OCI-LY1 (cell line): ENCODE data around the gene BACE2.

Experiments
- H2AFZ ChIP-seq: fragments of 200-600 bp; sonication (generic), shearing (Covaris generic); 2 replicates; pipeline ENCODE4 v1.6.0; 2014; ENCODE audit warnings: antibody characterized with exemption, mild to moderate bottlenecking, low read length
- H3F3A ChIP-seq: fragments of 200-600 bp; sonication (generic), shearing (Covaris generic); 2 replicates; pipeline ENCODE4 v1.6.0; 2014; ENCODE audit warnings: mild to moderate bottlenecking, antibody characterized with exemption, low read length, moderate library complexity; ENCODE audit not compliant: insufficient read depth
- H3K27ac ChIP-seq: fragments of 200-600 bp; sonication (generic); 2 replicates; pipeline ENCODE4 v1.5.1; 2014; ENCODE audit warnings: low read length, mixed run types, mild to moderate bottlenecking, low read depth; ENCODE audit not compliant: poor library complexity, severe bottlenecking
- H3K27me3 ChIP-seq: fragments of 200-600 bp; sonication (generic); 2 replicates; pipeline ENCODE4 v1.6.0; 2014; ENCODE audit warnings: antibody characterized with exemption, mild to moderate bottlenecking, low read length, moderate library complexity; ENCODE audit not compliant: insufficient read depth
- H3K36me3 ChIP-seq: fragments of 200-600 bp; sonication (generic); 2 replicates; pipeline ENCODE4 v1.6.1; 2014; ENCODE audit warnings: mild to moderate bottlenecking, antibody characterized with exemption, low read length, moderate library complexity, mixed read lengths; ENCODE audit not compliant: insufficient read depth
- H3K4me1 ChIP-seq: fragments of 200-600 bp; sonication (generic); 2 replicates; pipeline ENCODE4 v1.5.1; 2014; ENCODE audit warnings: mild to moderate bottlenecking, low read length, moderate library complexity; ENCODE audit not compliant: insufficient read depth, severe bottlenecking
- H3K4me2 ChIP-seq: fragments of 200-600 bp; sonication (generic), shearing (Covaris generic); 2 replicates; pipeline ENCODE4 v1.6.1; 2014; ENCODE audit warnings: low read length
- H3K4me3 ChIP-seq: fragments of 200-600 bp; sonication (generic); 2 replicates; pipeline ENCODE4 v1.5.1; 2014; ENCODE audit warnings: low read length, low read depth, mild to moderate bottlenecking, mixed read lengths; ENCODE audit not compliant: poor library complexity, severe bottlenecking
- H3K79me2 ChIP-seq: fragments of 200-600 bp; shearing (Covaris generic); 2 replicates; pipeline ENCODE4 v1.6.1; 2016; ENCODE audit warnings: mixed run types, low read length, mixed read lengths; ENCODE audit not compliant: insufficient read depth
- H3K9ac ChIP-seq: fragments of 200-600 bp; sonication (generic), shearing (Covaris generic); 2 replicates; pipeline ENCODE4 v1.6.1; 2014; ENCODE audit warnings: mild to moderate bottlenecking, low read length, mixed read lengths
- H3K9me2 ChIP-seq: fragments of 200-600 bp; sonication (generic), shearing (Covaris generic); 2 replicates; pipeline ENCODE4 v1.6.1; 2014; ENCODE audit warnings: low read depth, mild to moderate bottlenecking, low read length, mixed read lengths
- H3K9me3 ChIP-seq: fragments of 200-600 bp; shearing (Covaris generic); 2 replicates; pipeline ENCODE4 v1.6.1; 2014; ENCODE audit warnings: low read length, mixed read lengths
- H4K20me1 ChIP-seq: fragments of 200-600 bp; sonication (generic), shearing (Covaris generic); 2 replicates; pipeline ENCODE4 v1.6.0; 2016; ENCODE audit warnings: mild to moderate bottlenecking, low read length; ENCODE audit not compliant: insufficient read depth
- CTCF ChIP-seq: fragments of 200-600 bp; sonication (generic), shearing (Covaris generic); IDR thresholded peaks from 2 replicates; pipeline ENCODE4 v1.5.1; 2017; ENCODE audit warnings: mild to moderate bottlenecking, antibody characterized with exemption, low read length, moderate library complexity, mixed read lengths
- EZH2 ChIP-seq: fragments of 200-600 bp; sonication (generic), shearing (Covaris generic); IDR thresholded peaks from 2 replicates; pipeline ENCODE4 v1.8.0; 2017; ENCODE audit warnings: borderline replicate concordance, mixed run types, mild to moderate bottlenecking, antibody characterized with exemption, low read length, moderate library complexity, mixed read lengths

The BACE2 gene

GRCh38 chr21:41294548-41295231, 126.7 kb downstream of the BACE2 start:
- no peaks in the 10 kb centered on the region for H3K27me3 ChIP-seq
- H3K36me3 ChIP-seq = no peaks in the 10 kb centered on the region; the same call in 1 of the 2 replicates
- TF ChIP-seq EZH2 = no peak
- no peak for TF ChIP-seq CTCF

GRCh38 chr21:41295721-41296254, 127.8 kb downstream of the BACE2 start:
- H3K9ac ChIP-seq = no peak overlapping the region
- no peaks in the 10 kb centered on the region for H3K79me2 ChIP-seq
- H4K20me1 ChIP-seq = no peaks in the 10 kb centered on the region
- no peaks in the 10 kb centered on the region for H3K9me3 ChIP-seq
- no peaks in the 10 kb centered on the region for H3F3A ChIP-seq
- H3K27me3 ChIP-seq = no peaks in the 10 kb centered on the region
- no peak overlapping the region for H3K27ac ChIP-seq
- TF ChIP-seq CTCF = no peak
- no peak for TF ChIP-seq EZH2
- H3K4me1 ChIP-seq = no peaks in the 10 kb centered on the region
- H3K4me3 ChIP-seq = no peak overlapping the region
- no peak overlapping the region for H3K4me2 ChIP-seq
- H3K9me2 ChIP-seq = no peaks in the 10 kb centered on the region
- no peaks in the 10 kb centered on the region; the same call in 1 of the 2 replicates for H3K36me3 ChIP-seq
- H2AFZ ChIP-seq = no peak overlapping the region

More at GRCh38 chr21:41294548-41295231, 126.7 kb downstream of the BACE2 start:
- no peaks in the 10 kb centered on the region for H3K4me1 ChIP-seq
- no peaks in the 10 kb centered on the region for H4K20me1 ChIP-seq
- H3K27ac ChIP-seq = no peak overlapping the region
- H3K9ac ChIP-seq = no peak overlapping the region
- no peak overlapping the region for H3K4me3 ChIP-seq
- H3K9me2 ChIP-seq = no peaks in the 10 kb centered on the region
- H3K4me2 ChIP-seq = no peak overlapping the region
- H3K79me2 ChIP-seq = no peaks in the 10 kb centered on the region
- no peak overlapping the region for H2AFZ ChIP-seq
- H3F3A ChIP-seq = no peaks in the 10 kb centered on the region
- H3K9me3 ChIP-seq = no peaks in the 10 kb centered on the region

- Histone ChIP-seq H3F3A (no peaks in the 10 kb centered on the region), H3K27ac (no peak overlapping the region), H3K4me3 (no peak overlapping the region), H2AFZ (no peak overlapping the region), H3K36me3 (no peaks in the 10 kb centered on the region), H3K9me2 (no peaks in the 10 kb centered on the region), H3K9me3 (peaks cover 19% of the 10 kb centered on the region; the same call in 1 of the 2 replicates), H3K9ac (no peak overlapping the region), H4K20me1 (no peaks in the 10 kb centered on the region), H3K27me3 (no peaks in the 10 kb centered on the region; the same call in 1 of the 2 replicates), H3K79me2 (no peaks in the 10 kb centered on the region), H3K4me1 (no peaks in the 10 kb centered on the region), H3K4me2 (no peak overlapping the region)
- TF ChIP-seq CTCF (no peak), EZH2 (no peak)
These were observed 135.0 kb downstream of the BACE2 start for GRCh38 chr21:41302976-41303375.
